HG03108 (cell line): ENCODE results near the gene OR10J5.

Experiments
- ATAC-seq: cut with Tn5 transposase; IDR thresholded peaks from one replicate; pipeline ENCODE4 v1.9.1; 2021; ENCODE audit warnings: moderate library complexity; ENCODE audit not compliant: unreplicated experiment

OR10J5 gene

DNA sequence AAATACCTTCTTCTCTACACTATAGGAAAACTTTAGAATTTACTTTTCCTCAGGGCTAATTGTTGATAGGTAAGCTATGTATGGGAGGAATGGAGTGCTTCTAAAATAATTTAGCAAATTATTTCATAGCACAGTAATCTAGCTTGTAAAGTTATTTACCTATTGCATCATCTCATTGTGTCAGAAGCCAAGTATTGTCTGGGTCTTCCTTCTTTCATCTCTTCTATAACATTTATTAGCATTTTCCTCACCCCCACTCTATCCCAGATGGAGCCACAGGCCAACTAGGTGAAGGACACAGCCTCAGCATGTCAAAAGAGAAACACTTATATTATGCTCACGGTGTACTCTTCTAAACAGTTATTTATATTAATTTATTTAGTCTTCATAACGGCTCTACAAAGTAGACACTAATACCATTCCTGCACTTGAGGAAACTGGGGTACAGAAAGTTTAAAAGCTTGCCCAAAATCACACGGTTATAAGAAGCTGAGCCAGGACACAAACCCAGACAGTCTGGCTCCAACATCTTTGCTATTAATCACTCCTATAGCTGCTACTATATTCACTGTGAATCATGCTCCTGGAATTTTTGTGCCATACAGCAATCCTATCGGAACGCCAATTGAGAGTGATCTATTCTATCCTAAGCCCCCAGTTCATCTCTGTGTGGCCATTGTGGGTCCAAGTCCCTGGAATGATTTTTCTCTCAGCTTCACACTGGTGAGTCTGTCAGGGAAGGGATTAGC lies 43.1 kb downstream of the OR10J5 start:
- ATAC-seq: no peak
